PC-9 (cell line): Measurements from ENCODE around the gene SUSD1.

ENCODE experiments used
- EZH2 ChIP-seq: fragments of 200-600 bp; sonication (generic); IDR thresholded peaks from 2 replicates; pipeline ENCODE4 v1.8.0; 2017; ENCODE audit warnings: antibody characterized with exemption, low read depth
- TF ChIP-seq, protein P1 (sequence below): fragments of 200-600 bp; sonication (generic); conservative IDR thresholded peaks from 2 replicates; pipeline ENCODE4 v1.6.1; 2017; ENCODE audit warnings: mixed run types, antibody characterized with exemption, mild to moderate bottlenecking, moderate library complexity

DNA sequence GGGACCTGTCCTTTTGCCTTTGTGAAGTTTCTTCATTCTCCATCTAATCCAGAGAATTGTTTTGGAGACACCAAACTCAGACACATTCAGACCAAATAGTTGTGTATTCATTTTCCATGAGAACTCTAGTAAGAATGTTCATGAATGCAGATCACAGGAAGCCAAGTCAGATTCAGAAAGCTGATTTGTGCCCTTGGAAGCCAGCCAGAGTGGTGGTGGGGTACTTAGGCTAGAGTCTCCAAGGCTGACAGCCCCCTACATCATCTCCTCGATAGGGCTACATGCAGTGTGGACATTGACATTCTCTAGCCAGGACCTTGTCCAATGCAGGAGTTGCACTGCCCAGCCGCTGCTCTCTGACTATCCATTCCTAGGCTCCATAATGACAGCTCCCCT, 140.9 kb downstream of the SUSD1 start:
- TF ChIP-seq, protein P1, sequence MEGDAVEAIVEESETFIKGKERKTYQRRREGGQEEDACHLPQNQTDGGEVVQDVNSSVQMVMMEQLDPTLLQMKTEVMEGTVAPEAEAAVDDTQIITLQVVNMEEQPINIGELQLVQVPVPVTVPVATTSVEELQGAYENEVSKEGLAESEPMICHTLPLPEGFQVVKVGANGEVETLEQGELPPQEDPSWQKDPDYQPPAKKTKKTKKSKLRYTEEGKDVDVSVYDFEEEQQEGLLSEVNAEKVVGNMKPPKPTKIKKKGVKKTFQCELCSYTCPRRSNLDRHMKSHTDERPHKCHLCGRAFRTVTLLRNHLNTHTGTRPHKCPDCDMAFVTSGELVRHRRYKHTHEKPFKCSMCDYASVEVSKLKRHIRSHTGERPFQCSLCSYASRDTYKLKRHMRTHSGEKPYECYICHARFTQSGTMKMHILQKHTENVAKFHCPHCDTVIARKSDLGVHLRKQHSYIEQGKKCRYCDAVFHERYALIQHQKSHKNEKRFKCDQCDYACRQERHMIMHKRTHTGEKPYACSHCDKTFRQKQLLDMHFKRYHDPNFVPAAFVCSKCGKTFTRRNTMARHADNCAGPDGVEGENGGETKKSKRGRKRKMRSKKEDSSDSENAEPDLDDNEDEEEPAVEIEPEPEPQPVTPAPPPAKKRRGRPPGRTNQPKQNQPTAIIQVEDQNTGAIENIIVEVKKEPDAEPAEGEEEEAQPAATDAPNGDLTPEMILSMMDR: no peak
- no peak for TF ChIP-seq EZH2
